T-helper 1 cell treated with Interleukin-12 subunit alpha and Interleukin-12 subunit beta and Interleukin-4 antibody, amounts not matched to agents 30 μg/mL and 1 μg/mL, for 36 hours (primary cell): ENCODE measurements around the gene USH1G.
A peak's percentile ranks its signal among the peaks of the same experiment; 100 is the strongest.
"Not testable (repeated sequence)": the region's sequence is repeated elsewhere in the genome, so short reads cannot be mapped to it uniquely, and the experiment has no call there.

Experiments used
- H3K27ac Mint-ChIP-seq: one replicate; pipeline ENCODE4 v1.8.0; 2021; ENCODE audit warnings: mild to moderate bottlenecking, mixed read lengths
- H3K27me3 Mint-ChIP-seq: one replicate; pipeline ENCODE4 v1.8.0; 2021; ENCODE audit warnings: low read depth, mixed read lengths
- H3K36me3 Mint-ChIP-seq: one replicate; pipeline ENCODE4 v1.8.0; 2021; ENCODE audit warnings: low read depth, mixed read lengths
- H3K4me1 Mint-ChIP-seq: one replicate; pipeline ENCODE4 v1.8.0; 2021; ENCODE audit warnings: low read depth, mixed read lengths
- H3K4me3 Mint-ChIP-seq: one replicate; pipeline ENCODE4 v1.8.0; 2021; ENCODE audit warnings: mild to moderate bottlenecking, moderate library complexity, mixed read lengths
- H3K9me3 Mint-ChIP-seq: one replicate; pipeline ENCODE4 v1.8.0; 2021; ENCODE audit warnings: mixed read lengths

Gene USH1G

GRCh38 chr17:74925242-74925641, 2.2 kb upstream of the USH1G start:
- H3K4me3 Mint-ChIP-seq = no peak overlapping the region
- H3K27me3 Mint-ChIP-seq = peaks cover 81% of the 10 kb centered on the region
- H3K27ac Mint-ChIP-seq = no peak overlapping the region
- no peaks in the 10 kb centered on the region for H3K9me3 Mint-ChIP-seq
- no peaks in the 10 kb centered on the region for H3K4me1 Mint-ChIP-seq
- H3K36me3 Mint-ChIP-seq = no peaks in the 10 kb centered on the region

- H3K36me3 Mint-ChIP-seq = no peaks in the 10 kb centered on the region
- peak within 1 kb of the TSS; percentile 44 for H3K4me3 Mint-ChIP-seq
- no peaks in the 10 kb centered on the region for H3K9me3 Mint-ChIP-seq
- H3K27me3 Mint-ChIP-seq = peaks cover 81% of the 10 kb centered on the region
- no peaks in the 10 kb centered on the region for H3K4me1 Mint-ChIP-seq
- no peak within 1 kb of the TSS for H3K27ac Mint-ChIP-seq
These were observed 1.3 kb upstream of the USH1G start, which contains the start of gene OTOP2 for GRCh38 chr17:74924250-74924948. Gene OTOP2, plus strand, starts transcription at chr17:74924273. Its CDS starts 360 bp downstream, at chr17:74924633.

GRCh38 chr17:74923538-74924249, 639 bp upstream of the USH1G start:
- H3K4me3 Mint-ChIP-seq = no peak overlapping the region
- no peaks in the 10 kb centered on the region for H3K9me3 Mint-ChIP-seq
- H3K4me1 Mint-ChIP-seq = no peaks in the 10 kb centered on the region
- H3K27ac Mint-ChIP-seq = no peak overlapping the region
- H3K36me3 Mint-ChIP-seq = no peaks in the 10 kb centered on the region
- peaks cover 78% of the 10 kb centered on the region for H3K27me3 Mint-ChIP-seq

GRCh38 chr17:74922172-74922571, 883 bp downstream of the USH1G start:
- Mint-ChIP-seq H3K27me3 (peaks cover 64% of the 10 kb centered on the region), H3K4me1 (no peaks in the 10 kb centered on the region), H3K4me3 (no peak overlapping the region), H3K36me3 (no peaks in the 10 kb centered on the region), H3K27ac (no peak overlapping the region), H3K9me3 (no peaks in the 10 kb centered on the region)

- H3K27me3 Mint-ChIP-seq = peaks cover 64% of the 10 kb centered on the region
- H3K36me3 Mint-ChIP-seq = no peaks in the 10 kb centered on the region
- no peaks in the 10 kb centered on the region for H3K4me1 Mint-ChIP-seq
- H3K9me3 Mint-ChIP-seq = no peaks in the 10 kb centered on the region
- H3K4me3 Mint-ChIP-seq = no peak overlapping the region
- no peak overlapping the region for H3K27ac Mint-ChIP-seq
These were observed 1.3 kb downstream of the USH1G start for GRCh38 chr17:74921769-74922168.

- Mint-ChIP-seq H3K27me3 (peaks cover 61% of the 10 kb centered on the region), H3K9me3 (no peaks in the 10 kb centered on the region), H3K36me3 (no peaks in the 10 kb centered on the region), H3K4me1 (no peaks in the 10 kb centered on the region), H3K4me3 (no peak overlapping the region), H3K27ac (no peak overlapping the region)
These were observed 1.9 kb downstream of the USH1G start for GRCh38 chr17:74921026-74921681.

GRCh38 chr17:74920642-74921025, 2.4 kb downstream of the USH1G start:
- H3K36me3 Mint-ChIP-seq = no peaks in the 10 kb centered on the region
- H3K4me3 Mint-ChIP-seq = no peak overlapping the region
- H3K9me3 Mint-ChIP-seq = no peaks in the 10 kb centered on the region
- no peak overlapping the region for H3K27ac Mint-ChIP-seq
- H3K27me3 Mint-ChIP-seq = peaks cover 56% of the 10 kb centered on the region
- H3K4me1 Mint-ChIP-seq = no peaks in the 10 kb centered on the region

- Mint-ChIP-seq H3K27ac (no peak overlapping the region), H3K4me3 (no peak overlapping the region), H3K4me1 (no peaks in the 10 kb centered on the region), H3K9me3 (no peaks in the 10 kb centered on the region), H3K36me3 (no peaks in the 10 kb centered on the region), H3K27me3 (peaks cover 52% of the 10 kb centered on the region)
These were observed 2.8 kb downstream of the USH1G start for GRCh38 chr17:74920306-74920620.

- Mint-ChIP-seq H3K4me1 (no peaks in the 10 kb centered on the region), H3K27me3 (peaks cover 47% of the 10 kb centered on the region), H3K9me3 (no peaks in the 10 kb centered on the region)
These were observed 3.4 kb downstream of the USH1G start for GRCh38 chr17:74919440-74920305.

GRCh38 chr17:74918906-74919305, 4.1 kb downstream of the USH1G start:
- Mint-ChIP-seq H3K36me3 (no peaks in the 10 kb centered on the region), H3K4me1 (no peaks in the 10 kb centered on the region), H3K4me3 (no peak overlapping the region), H3K27me3 (peaks cover 39% of the 10 kb centered on the region), H3K27ac (no peak overlapping the region), H3K9me3 (no peaks in the 10 kb centered on the region)

More at GRCh38 chr17:74919440-74920305, 3.4 kb downstream of the USH1G start:
- no peak overlapping the region for H3K4me3 Mint-ChIP-seq
- no peaks in the 10 kb centered on the region for H3K36me3 Mint-ChIP-seq
- H3K27ac Mint-ChIP-seq = no peak overlapping the region

- Mint-ChIP-seq H3K4me3 (no peak overlapping the region), H3K9me3 (no peaks in the 10 kb centered on the region), H3K27ac (no peak overlapping the region), H3K4me1 (no peaks in the 10 kb centered on the region), H3K36me3 (no peaks in the 10 kb centered on the region), H3K27me3 (peaks cover 26% of the 10 kb centered on the region)
These were observed 5.6 kb downstream of the USH1G start for GRCh38 chr17:74917430-74917829.

GRCh38 chr17:74916851-74917199, 6.2 kb downstream of the USH1G start:
- Mint-ChIP-seq H3K36me3 (no peaks in the 10 kb centered on the region), H3K4me1 (no peaks in the 10 kb centered on the region), H3K4me3 (no peak overlapping the region), H3K9me3 (no peaks in the 10 kb centered on the region), H3K27ac (no peak overlapping the region), H3K27me3 (peaks cover 20% of the 10 kb centered on the region)

GRCh38 chr17:74916136-74916850, 6.8 kb downstream of the USH1G start:
- Mint-ChIP-seq H3K36me3 (no peaks in the 10 kb centered on the region), H3K4me1 (no peaks in the 10 kb centered on the region), H3K27me3 (peaks cover 15% of the 10 kb centered on the region), H3K4me3 (no peak overlapping the region), H3K27ac (no peak overlapping the region), H3K9me3 (no peaks in the 10 kb centered on the region)

GRCh38 chr17:74911423-74911822, 11.6 kb downstream of the USH1G start:
- not testable (repeated sequence) for H3K9me3 Mint-ChIP-seq, H3K36me3 Mint-ChIP-seq, H3K4me1 Mint-ChIP-seq, H3K27ac Mint-ChIP-seq, H3K27me3 Mint-ChIP-seq, H3K4me3 Mint-ChIP-seq
